ENCODE results near the gene SCYL3. TPM values are rescaled to one million over a fixed set of nuclear protein-coding genes. Genes with fewer than 3 reads are reported as not detected.

SCYL3 gene
- total RNA-seq, 1 donor from 2014 or later, result 7.5 TPM

- DNase-seq (ENCODE audit: low read depth in 2 of 2), result no peak
These were observed 6.9 kb upstream of the SCYL3 start for GRCh38 chr1:169900571-169900970.

GRCh38 chr1:169899519-169900217, 6.0 kb upstream of the SCYL3 start:
- DNase-seq (ENCODE audit: low read depth in 2 of 2), result no peak

- peak in 1 of 2 donors; percentile 30 for DNase-seq (ENCODE audit: low read depth in 2 of 2)
These were observed 2.3 kb upstream of the SCYL3 start for GRCh38 chr1:169896013-169896412.

- DNase-seq (ENCODE audit: low read depth in 2 of 2), result peak in 1 of 2 donors; percentile 5
These were observed 889 bp upstream of the SCYL3 start for GRCh38 chr1:169894424-169895145.

- peak; percentile 26 to 51 for DNase-seq (ENCODE audit: low read depth in 2 of 2)
These were observed 610 bp downstream of the SCYL3 start for GRCh38 chr1:169892927-169893644.

GRCh38 chr1:169892176-169892926, 1.3 kb downstream of the SCYL3 start:
- DNase-seq (ENCODE audit: low read depth in 2 of 2), result no peak

- DNase-seq (ENCODE audit: low read depth in 2 of 2), result no peak
These were observed 2.2 kb downstream of the SCYL3 start for GRCh38 chr1:169891539-169891885.

- DNase-seq (ENCODE audit: low read depth in 2 of 2), result peak; percentile 9 to 14
These were observed 2.7 kb downstream of the SCYL3 start for GRCh38 chr1:169890761-169891538.

GRCh38 chr1:169889871-169890270, 3.8 kb downstream of the SCYL3 start:
- no peak for DNase-seq (ENCODE audit: low read depth in 2 of 2)

GRCh38 chr1:169886931-169887330, 6.8 kb downstream of the SCYL3 start:
- no peak for DNase-seq (ENCODE audit: low read depth in 2 of 2)

- no peak for DNase-seq (ENCODE audit: low read depth in 2 of 2)
These were observed 7.3 kb downstream of the SCYL3 start for GRCh38 chr1:169886422-169886821.

GRCh38 chr1:169885207-169885606, 8.5 kb downstream of the SCYL3 start:
- DNase-seq (ENCODE audit: low read depth in 2 of 2), result no peak

GRCh38 chr1:169884634-169885033, 9.1 kb downstream of the SCYL3 start:
- no peak for DNase-seq (ENCODE audit: low read depth in 2 of 2)

- DNase-seq (ENCODE audit: low read depth in 2 of 2), result no peak
These were observed 11.6 kb downstream of the SCYL3 start for GRCh38 chr1:169882039-169882511.

- DNase-seq (ENCODE audit: low read depth in 2 of 2), result no peak
These were observed 14.5 kb downstream of the SCYL3 start for GRCh38 chr1:169879034-169879840.

GRCh38 chr1:169878498-169878897, 15.2 kb downstream of the SCYL3 start:
- no peak for DNase-seq (ENCODE audit: low read depth in 2 of 2)

GRCh38 chr1:169877800-169878491, 15.8 kb downstream of the SCYL3 start:
- no peak for DNase-seq (ENCODE audit: low read depth in 2 of 2)

- no peak for DNase-seq (ENCODE audit: low read depth in 2 of 2)
These were observed 19.5 kb downstream of the SCYL3 start for GRCh38 chr1:169874229-169874628.

GRCh38 chr1:169873582-169874199, 20.0 kb downstream of the SCYL3 start:
- no peak for DNase-seq (ENCODE audit: low read depth in 2 of 2)
